HepG2 (cell line): ENCODE results near the gene WDFY1. TPM values are rescaled to one million over a fixed set of nuclear protein-coding genes. Genes with fewer than 3 reads are reported as not detected.
A peak's percentile ranks its signal among the peaks of the same experiment; 100 is the strongest.

Experiments used
- GATAD2A ChIP-seq: IDR thresholded peaks from 2 replicates; pipeline ENCODE4 v1.6.1; 2016
- KDM2A ChIP-seq: sonication (generic); formaldehyde crosslinking; IDR thresholded peaks from 2 replicates; pipeline ENCODE4 v1.4.0; 2020; ENCODE audit warnings: low read depth, missing genetic modification reagents, borderline replicate concordance
- MLX ChIP-seq: IDR thresholded peaks from 2 replicates; pipeline ENCODE4 v1.6.1; 2016
- MXD1 ChIP-seq: sonication (generic); formaldehyde crosslinking; IDR thresholded peaks from 2 replicates; pipeline ENCODE4 v1.4.0; 2020; ENCODE audit warnings: mild to moderate bottlenecking, missing genetic modification reagents
- RERE ChIP-seq: IDR thresholded peaks from 2 replicates; pipeline ENCODE4 v1.6.1; 2016; ENCODE audit warnings: low read depth, missing genetic modification reagents, missing compliant biosample characterization
- REXO4 ChIP-seq: sonication (generic); formaldehyde crosslinking; IDR thresholded peaks from 2 replicates; pipeline ENCODE4 v1.8.0; 2022; ENCODE audit warnings: missing genetic modification reagents, mild to moderate bottlenecking, borderline replicate concordance
- SKIL ChIP-seq: sonication (generic); formaldehyde crosslinking; IDR thresholded peaks from 2 replicates; pipeline ENCODE4 v1.8.0; 2022; ENCODE audit warnings: missing genetic modification reagents, mild to moderate bottlenecking, moderate library complexity, borderline replicate concordance
- SNAPC5 ChIP-seq: sonication (generic); formaldehyde crosslinking; IDR thresholded peaks from 2 replicates; pipeline ENCODE4 v1.8.1; 2023; ENCODE audit warnings: mild to moderate bottlenecking, missing genetic modification reagents, borderline replicate concordance
- THAP7 ChIP-seq: sonication (generic); formaldehyde crosslinking; IDR thresholded peaks from 2 replicates; pipeline ENCODE4 v1.8.1; 2023; ENCODE audit warnings: mild to moderate bottlenecking, missing genetic modification reagents
- ZNF121 ChIP-seq: sonication (generic); formaldehyde crosslinking; IDR thresholded peaks from 2 replicates; pipeline ENCODE4 v1.5.0; 2020; ENCODE audit warnings: mild to moderate bottlenecking, missing genetic modification reagents
- ZNF232 ChIP-seq: sonication (generic); formaldehyde crosslinking; IDR thresholded peaks from 2 replicates; pipeline ENCODE4 v1.4.0; 2020; ENCODE audit warnings: missing genetic modification reagents, borderline replicate concordance
- ZNF280B ChIP-seq: sonication (generic); formaldehyde crosslinking; IDR thresholded peaks from 2 replicates; pipeline ENCODE4 v1.5.0; 2020; ENCODE audit warnings: missing genetic modification reagents, mild to moderate bottlenecking, borderline replicate concordance
- ZNF280D ChIP-seq: sonication (generic); formaldehyde crosslinking; IDR thresholded peaks from 2 replicates; pipeline ENCODE4 v1.5.1; 2020; ENCODE audit warnings: mild to moderate bottlenecking, missing genetic modification reagents
- ZNF879 ChIP-seq: sonication (generic); formaldehyde crosslinking; IDR thresholded peaks from 2 replicates; pipeline ENCODE4 v1.8.1; 2023; ENCODE audit warnings: missing genetic modification reagents
- polyA plus RNA-seq, 8 experiments: library from polyadenylated mRNA; depleted of rRNA in 3 of 8; stranded (reverse) in 7 of 8; unstranded in 1 of 8; fragments of >200 nt; fragmentation: Illumina TruSeq in 4 of 8; extraction: Trizol in 4 of 8; gene quantifications; 2 replicates each; pipeline versions ENCODE4 v1.2.1 to v1.2.3, GENCODE V29; 2011 to 2016; ENCODE audit warnings: low read depth in 4 of 8, missing spikeins in 1 of 8, mixed read lengths in 1 of 8; ENCODE audit not compliant: insufficient read depth in 1 of 8
- total RNA-seq, 5 experiments: library from RNA; depleted of rRNA; stranded (reverse); fragments of >200 nt; fragmentation: Illumina TruSeq; extraction: Trizol; gene quantifications; 2 replicates each; pipeline ENCODE4 v1.2.3, GENCODE V29; 2016; ENCODE audit warnings: low read depth in 1 of 5

WDFY1 gene
- total and polyA plus RNA-seq, 2 of the 13 experiments (the other 11 are each of a cell fraction or from before 2014, with no cell fraction given), result 77.0 to 78.4 TPM

- TF ChIP-seq SKIL (CRISPR knock-in tag), result no peak
- no peak for TF ChIP-seq REXO4 (CRISPR knock-in tag)
- TF ChIP-seq ZNF121, result no peak
- TF ChIP-seq ZNF280D (CRISPR knock-in tag), result no peak
- TF ChIP-seq MXD1, result peak; percentile 85
- TF ChIP-seq ZNF879, result 0 out of 2 replicates have a peak, but pooled peaks have one; percentile 57
- no peak for TF ChIP-seq RERE (CRISPR knock-in tag)
- peak; percentile 73 for TF ChIP-seq GATAD2A
- TF ChIP-seq MLX, result 0 out of 2 replicates have a peak, but pooled peaks have one; percentile 3
- TF ChIP-seq ZNF280B (CRISPR knock-in tag), result peak; percentile 82; the same call in 1 of the 2 replicates
- TF ChIP-seq ZNF232 (CRISPR knock-in tag), result no peak
- TF ChIP-seq SNAPC5 (CRISPR knock-in tag), result no peak
- TF ChIP-seq THAP7 (CRISPR knock-in tag), result no peak
- peak; percentile 45; the same call in 1 of the 2 replicates for TF ChIP-seq KDM2A (CRISPR knock-in tag)
Observed at GRCh38 chr2:223944166-223944702, 901 bp downstream of the WDFY1 start (continued).
